Effector CD8-positive, alpha-beta T cell (primary cell): ENCODE measurements around the gene TEKT3.

ENCODE experiments used
- DNase-seq: peaks from one replicate; lab custom pipeline; 2025; lab: John Stamatoyannopoulos, UW
- total RNA-seq, 4 experiments: gene quantifications; one replicate each; lab custom pipeline; 2026; lab: John Stamatoyannopoulos, UW

Gene TEKT3
- 0 to 2.1 (median 0.18) reads per million in 4 experiments for total RNA-seq

DNA sequence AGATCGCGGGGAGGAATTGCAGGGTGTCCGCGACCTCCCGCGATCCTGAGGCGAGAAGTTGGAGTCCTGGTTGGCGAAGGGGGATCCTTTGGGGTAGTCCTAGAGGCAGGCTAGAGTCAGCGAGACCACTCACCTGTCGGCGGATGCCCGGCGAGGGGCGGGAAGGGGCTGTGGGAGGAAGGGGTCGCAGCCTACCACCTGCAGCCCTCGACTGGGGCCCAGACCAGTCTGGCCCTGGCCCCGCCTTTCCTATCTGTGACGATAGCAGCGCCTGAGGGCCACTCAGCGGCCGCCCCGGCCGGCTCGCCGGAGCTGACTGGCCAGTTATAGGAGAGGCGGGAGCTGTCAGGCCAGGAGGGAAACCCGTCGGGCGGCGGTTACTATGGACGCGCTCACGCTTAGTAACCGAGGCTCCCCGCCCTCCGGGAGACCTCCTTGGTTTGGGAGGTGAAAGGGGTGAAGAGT, at the start of gene TEKT3:
TEKT3 (minus strand) TSS at position 213 of the 465 bp plus-strand sequence. CDS start 10,012 bp downstream, outside the sequence.
- DNase-seq = no peak

- no peak for DNase-seq
These were observed 47.1 kb upstream of the TEKT3 start for GRCh38 chr17:15388356-15389041.

DNA sequence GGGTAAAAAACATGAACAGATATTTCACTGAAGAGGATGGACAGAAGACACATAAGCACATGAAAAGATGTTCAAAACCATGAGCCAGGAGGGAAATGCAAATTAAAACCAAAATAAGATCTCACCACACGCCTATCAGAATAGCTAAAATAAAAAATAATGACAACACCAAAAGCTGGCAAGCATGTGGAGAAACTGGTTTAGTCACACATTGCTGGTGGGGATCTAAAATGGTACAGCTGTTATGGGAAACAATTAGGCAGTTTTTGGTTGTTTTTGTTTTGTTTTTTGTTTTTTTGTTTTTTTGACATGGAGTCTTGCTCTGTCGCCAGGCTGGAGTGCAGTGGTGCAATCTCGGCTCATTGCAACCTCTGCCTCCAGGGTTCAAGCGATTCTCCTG, 44.7 kb upstream of the TEKT3 start:
- DNase-seq = no peak

- no peak for DNase-seq
These were observed 43.9 kb upstream of the TEKT3 start for GRCh38 chr17:15385305-15385704.

GRCh38 chr17:15384142-15384787, 42.9 kb upstream of the TEKT3 start:
- no peak for DNase-seq

DNA sequence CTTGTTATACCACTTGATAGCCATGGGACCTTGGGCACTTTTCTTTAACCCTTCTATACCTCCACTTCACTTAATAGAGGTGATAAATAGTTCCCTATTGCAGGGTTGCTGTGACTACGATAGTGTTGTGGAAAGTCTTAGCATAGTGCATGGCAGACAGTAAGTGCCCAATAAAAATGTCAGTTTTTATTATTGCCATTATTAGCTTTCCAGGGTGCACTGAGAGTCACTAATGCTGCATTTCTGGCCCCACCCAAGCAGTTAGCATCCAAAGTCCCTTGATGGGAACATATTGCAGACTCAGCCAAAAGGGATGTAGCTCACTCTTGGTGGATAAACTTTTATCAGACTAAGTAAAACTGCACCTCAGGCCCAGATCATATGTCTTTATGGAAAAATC, 41.5 kb upstream of the TEKT3 start:
- DNase-seq = no peak

- no peak for DNase-seq
These were observed 40.3 kb upstream of the TEKT3 start for GRCh38 chr17:15381707-15382106.

GRCh38 chr17:15380446-15380845, 39.0 kb upstream of the TEKT3 start:
- DNase-seq = no peak

DNA sequence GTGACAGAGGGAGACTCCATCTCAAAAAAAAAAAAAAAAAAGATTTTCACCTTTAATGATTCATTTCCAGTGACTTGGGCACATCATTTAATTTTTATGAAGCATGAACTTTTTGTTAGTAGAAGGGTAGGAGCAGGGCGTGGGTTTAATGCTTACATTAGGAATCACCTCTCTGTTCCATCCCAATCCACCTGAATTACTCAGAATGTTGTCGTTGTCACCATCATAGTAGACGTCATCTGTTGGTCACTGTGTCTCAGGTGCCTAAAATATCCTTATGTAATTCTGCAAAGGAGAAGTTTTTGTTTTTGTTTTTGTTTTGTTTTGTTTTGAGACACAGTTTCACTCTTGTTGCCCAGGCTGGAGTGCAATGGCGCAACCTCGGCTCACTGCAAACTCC, 38.3 kb upstream of the TEKT3 start:
- DNase-seq = no peak

DNA sequence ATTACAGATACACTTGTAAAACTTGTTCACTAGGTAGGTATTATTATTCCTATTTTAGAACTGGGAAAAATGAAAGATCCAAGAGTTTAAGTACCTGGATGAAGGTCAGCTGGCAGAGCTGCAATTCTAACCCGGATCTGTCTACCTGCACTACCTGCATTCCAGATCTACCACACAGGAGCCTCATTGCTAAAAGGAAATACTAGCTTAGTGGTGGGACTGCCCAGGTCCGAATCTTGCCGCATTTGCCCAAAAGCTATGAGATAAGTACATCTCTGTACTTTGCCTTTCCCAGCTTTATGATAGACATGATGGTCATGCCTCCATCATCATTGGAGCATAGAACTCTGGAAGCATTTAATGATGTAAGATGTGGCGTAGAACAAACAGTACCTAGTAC, 36.8 kb upstream of the TEKT3 start:
- no peak for DNase-seq

- DNase-seq = no peak
These were observed 36.2 kb upstream of the TEKT3 start for GRCh38 chr17:15377616-15378015.

DNA sequence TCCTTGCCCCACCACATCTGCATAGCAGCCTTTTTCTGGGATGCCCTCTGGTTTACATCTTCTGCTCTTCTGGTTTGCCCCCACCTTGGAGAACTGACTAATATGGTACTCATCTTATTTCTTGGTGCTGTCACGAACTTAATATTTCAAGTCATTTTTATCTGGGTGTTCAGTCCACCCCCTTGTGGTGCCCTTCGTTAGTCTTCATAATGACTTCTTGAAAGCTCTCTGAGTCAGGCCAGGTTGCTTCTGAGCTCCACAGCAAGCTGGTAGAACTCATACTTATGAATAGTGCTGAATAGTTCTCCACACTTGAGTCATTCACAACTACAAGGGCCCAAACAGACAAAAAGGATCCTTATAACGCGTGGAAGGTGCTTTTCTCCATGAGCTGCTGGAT, 35.8 kb upstream of the TEKT3 start:
- DNase-seq = no peak

GRCh38 chr17:15371376-15372130, 30.2 kb upstream of the TEKT3 start:
- no peak for DNase-seq

DNA sequence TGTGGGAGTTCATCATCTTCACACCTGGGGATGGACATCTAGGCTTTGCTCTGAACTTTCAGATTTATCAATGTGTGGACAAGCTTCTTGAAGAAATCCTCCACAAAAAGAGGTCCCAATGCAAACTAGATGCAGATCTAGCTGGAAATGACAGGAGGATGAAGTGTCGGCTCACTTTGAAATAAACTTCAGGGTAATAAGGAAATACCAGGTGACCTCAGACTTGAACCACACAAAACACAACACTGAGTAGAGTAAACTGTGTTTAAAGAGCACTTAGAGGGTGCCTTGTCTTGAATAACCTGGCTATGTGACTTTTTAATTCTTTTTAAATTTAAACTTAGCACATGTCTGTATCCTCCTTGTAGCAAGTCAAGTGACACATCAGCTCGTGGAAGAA, 27.2 kb upstream of the TEKT3 start:
- no peak for DNase-seq

GRCh38 chr17:15366026-15366425, 24.6 kb upstream of the TEKT3 start:
- DNase-seq = no peak

GRCh38 chr17:15364615-15365014, 23.2 kb upstream of the TEKT3 start:
- no peak for DNase-seq

- no peak for DNase-seq
These were observed 22.3 kb upstream of the TEKT3 start for GRCh38 chr17:15363702-15364101.

GRCh38 chr17:15361592-15361991, 20.2 kb upstream of the TEKT3 start:
- no peak for DNase-seq

- no peak for DNase-seq
These were observed 19.8 kb upstream of the TEKT3 start for GRCh38 chr17:15361151-15361550.

DNA sequence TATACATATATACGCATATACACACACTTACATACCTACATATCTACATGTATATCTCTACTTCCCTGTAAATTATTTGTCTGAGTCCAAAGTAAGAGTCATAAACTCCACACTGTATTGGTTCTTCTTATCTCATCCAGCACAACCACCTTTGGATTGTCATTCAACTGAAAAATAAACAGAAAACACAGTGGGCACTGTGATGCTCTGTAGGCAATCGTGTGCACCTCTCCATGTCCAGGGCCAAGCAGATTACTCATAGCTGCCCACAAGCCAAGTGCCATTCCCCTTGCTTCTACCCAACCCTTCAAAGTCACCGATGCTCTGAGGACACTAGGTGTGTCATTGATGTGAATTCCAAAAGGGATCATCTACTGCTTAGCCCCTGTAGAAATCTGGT, 12.9 kb upstream of the TEKT3 start:
- DNase-seq = no peak

- no peak for DNase-seq
These were observed 10.5 kb upstream of the TEKT3 start for GRCh38 chr17:15351925-15352324.

DNA sequence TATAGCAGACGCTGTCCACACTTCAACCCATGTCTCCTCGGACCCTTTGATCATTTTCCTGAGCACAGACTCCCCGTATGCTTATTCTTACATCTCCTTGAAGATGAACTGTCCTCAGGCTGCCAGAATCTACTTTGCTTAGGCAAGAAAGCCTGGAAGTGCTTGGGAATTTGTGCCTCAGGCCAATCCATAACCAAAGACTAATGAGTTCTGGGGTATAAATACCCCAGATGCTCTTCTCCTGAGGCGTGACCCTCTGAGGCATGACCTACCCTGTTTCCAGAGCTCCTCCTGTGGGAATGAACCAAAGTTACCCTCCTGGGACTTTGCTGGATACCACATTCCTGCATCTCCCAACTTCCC, 10.1 kb upstream of the TEKT3 start:
- DNase-seq = no peak
